Fibroblast of the aortic adventitia (primary cell): ENCODE results near the gene NUDT9. TPM values are rescaled to one million over a fixed set of nuclear protein-coding genes. Genes with fewer than 3 reads are reported as not detected.
"Not testable (repeated sequence)": the region's sequence is repeated elsewhere in the genome, so short reads cannot be mapped to it uniquely, and the experiment has no call there.

Experiments used
- DNase-seq: peaks from one replicate; pipeline ENCODE4 v3.0.0-alpha.2; 2010; ENCODE audit warnings: low read depth
- H3K4me3 ChIP-seq: 2 replicates; pipeline ENCODE4 v1.5.1; 2011; ENCODE audit warnings: low read depth, mild to moderate bottlenecking, control low read depth, low read length, moderate library complexity
- total RNA-seq: library from RNA; depleted of rRNA; stranded (reverse); fragments of >200 nt; gene quantifications from 2 replicates; pipeline ENCODE4 v1.2.3, GENCODE V29; 2012; ENCODE audit warnings: low replicate concordance
- TF ChIP-seq, protein P1 (sequence below): IDR thresholded peaks from 2 replicates; pipeline ENCODE4 v1.5.1; 2011; ENCODE audit warnings: mild to moderate bottlenecking, low read length, control low read depth, inconsistent platforms; ENCODE audit not compliant: insufficient read depth

The NUDT9 gene
- total RNA-seq, 1 donor: 15.5 TPM

DNA sequence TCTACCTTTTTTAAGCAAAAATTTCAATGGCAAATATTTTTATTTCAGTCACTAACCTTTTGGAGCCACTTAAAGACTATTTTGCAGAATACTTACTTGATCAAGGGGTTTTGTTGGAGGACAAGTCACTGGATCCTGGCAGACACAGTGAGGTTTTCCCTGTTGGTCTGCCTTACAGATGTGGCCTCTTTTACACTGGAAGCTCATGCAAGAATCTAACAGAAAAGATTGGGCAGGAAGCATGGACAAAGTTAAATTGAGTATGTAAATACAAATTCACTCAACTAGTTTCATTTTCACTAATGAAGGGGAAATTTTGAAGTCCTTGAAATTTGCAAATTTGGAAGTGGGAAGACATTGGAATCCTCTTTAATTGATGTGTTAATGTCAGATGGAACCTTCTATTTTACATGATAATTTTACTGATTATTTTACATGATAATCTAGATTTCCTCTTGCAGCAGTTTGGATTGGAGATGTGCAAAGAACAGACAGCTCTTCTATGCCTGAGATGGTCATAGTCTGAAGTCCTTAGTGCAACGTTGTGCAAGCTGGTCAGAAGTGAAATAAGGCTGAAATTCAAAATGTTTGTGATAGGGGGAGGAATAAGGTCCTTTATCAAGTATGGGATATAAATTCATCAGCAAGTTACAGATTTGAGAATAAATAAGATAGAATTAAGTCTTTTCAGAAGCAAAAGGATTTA is 68.4 kb downstream of the NUDT9 start:
- TF ChIP-seq, protein P1, sequence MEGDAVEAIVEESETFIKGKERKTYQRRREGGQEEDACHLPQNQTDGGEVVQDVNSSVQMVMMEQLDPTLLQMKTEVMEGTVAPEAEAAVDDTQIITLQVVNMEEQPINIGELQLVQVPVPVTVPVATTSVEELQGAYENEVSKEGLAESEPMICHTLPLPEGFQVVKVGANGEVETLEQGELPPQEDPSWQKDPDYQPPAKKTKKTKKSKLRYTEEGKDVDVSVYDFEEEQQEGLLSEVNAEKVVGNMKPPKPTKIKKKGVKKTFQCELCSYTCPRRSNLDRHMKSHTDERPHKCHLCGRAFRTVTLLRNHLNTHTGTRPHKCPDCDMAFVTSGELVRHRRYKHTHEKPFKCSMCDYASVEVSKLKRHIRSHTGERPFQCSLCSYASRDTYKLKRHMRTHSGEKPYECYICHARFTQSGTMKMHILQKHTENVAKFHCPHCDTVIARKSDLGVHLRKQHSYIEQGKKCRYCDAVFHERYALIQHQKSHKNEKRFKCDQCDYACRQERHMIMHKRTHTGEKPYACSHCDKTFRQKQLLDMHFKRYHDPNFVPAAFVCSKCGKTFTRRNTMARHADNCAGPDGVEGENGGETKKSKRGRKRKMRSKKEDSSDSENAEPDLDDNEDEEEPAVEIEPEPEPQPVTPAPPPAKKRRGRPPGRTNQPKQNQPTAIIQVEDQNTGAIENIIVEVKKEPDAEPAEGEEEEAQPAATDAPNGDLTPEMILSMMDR: no peak
- H3K4me3 ChIP-seq: no peak overlapping the region
- no peak for DNase-seq

DNA sequence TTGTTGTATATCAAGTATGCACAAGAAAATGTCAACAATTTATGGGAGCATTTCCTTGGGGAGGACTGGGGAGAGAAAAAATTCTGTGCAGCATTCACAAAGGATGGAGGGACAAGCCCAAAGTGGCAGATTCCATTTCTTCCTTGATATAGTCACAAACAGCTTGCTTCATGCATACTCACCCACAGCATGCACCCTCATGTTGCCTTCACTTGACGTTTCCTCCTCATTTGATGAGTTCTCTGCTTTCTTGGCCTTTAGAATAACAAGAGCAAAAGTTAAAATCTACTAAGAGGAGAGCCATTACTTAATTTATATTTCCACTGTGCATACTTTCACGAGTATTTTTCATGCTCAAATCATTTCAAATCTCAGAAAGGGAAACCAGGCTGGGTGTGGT is 69.1 kb downstream of the NUDT9 start:
- TF ChIP-seq, protein P1: no peak
- no peak overlapping the region for H3K4me3 ChIP-seq
- no peak for DNase-seq

DNA sequence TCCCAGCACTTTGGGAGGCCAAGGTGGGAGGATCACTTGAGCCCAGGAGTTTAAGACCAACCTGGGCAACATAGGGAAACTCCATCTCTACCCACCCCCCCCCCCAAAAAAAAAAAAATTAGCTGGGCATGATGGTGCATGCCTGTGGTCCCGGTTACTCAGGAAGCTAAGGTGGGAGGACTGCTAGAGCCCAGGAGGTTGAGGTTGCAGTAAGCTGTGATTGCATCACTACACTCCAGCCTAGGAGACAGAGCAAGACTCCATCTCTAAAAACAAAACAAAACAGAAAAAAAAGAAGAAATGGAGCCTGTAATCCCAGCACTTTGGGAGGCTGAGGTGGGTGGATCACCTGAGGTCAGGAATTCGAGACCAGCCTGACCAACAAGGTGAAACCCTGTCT is 69.5 kb downstream of the NUDT9 start:
- H3K4me3 ChIP-seq, DNase-seq: not testable (repeated sequence)

DNA sequence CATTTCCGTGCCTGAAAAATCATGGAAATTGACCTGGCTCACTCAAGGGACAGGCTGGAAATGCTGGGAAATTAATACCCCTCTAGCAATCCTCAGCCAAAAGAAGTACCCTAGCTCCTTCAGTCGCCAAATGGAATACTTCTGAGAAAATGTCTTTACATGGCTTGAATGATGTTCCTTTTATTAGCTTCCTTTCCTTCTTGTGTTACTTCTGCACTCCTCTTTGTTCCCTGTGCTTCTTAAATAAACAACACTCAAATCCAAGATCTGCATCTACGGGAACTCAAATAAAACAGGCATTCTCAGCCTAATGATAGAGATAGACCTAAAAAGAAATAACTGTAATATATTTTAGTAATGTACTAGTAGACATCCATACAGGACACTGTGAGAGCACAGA is 70.7 kb downstream of the NUDT9 start:
- no peak for DNase-seq

DNA sequence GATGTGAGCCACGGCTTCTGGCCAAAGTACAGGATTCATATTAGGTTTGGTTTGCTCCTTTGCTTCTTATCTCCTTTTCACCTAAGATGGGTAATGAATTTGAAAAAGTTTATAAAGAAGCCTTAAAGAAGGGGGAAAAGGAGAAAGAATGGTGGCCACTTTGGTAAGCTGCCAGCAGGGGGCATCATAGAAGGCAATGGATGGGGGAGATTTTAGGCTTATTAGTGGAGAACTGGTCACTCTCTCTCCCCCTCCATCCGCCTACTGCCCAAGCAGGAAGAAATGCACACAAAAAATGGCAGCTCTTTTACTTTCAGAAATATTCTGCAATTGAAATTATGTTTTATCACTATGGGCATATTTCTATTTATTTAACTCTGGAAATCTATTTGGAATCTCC is 74.8 kb downstream of the NUDT9 start:
- TF ChIP-seq, protein P1: peak; percentile 26
- no peak for DNase-seq
- no peak overlapping the region for H3K4me3 ChIP-seq

More for the DNA sequence above, 70.7 kb downstream of the NUDT9 start:
- TF ChIP-seq, protein P1: no peak
- H3K4me3 ChIP-seq: no peak overlapping the region

DNA sequence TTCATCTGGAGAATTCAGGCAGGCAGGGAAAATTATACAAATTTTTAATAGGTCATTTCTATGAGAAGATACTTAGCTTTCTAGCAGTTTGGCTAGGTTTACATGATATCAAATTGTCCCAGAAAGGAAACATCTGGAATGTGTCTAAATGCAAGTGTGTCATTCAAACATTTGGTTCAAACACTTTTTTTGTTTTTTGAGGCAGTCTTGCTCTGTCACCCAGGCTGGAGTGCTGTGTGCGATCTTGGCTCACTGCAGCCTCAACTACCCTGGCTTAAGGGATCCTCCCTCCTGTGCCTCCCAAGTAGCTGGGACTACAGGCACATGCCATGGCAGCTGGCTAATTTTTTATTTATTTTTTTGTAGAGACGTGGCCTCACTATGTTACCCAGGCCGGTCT is 75.2 kb downstream of the NUDT9 start:
- TF ChIP-seq, protein P1: no peak
- H3K4me3 ChIP-seq: no peak overlapping the region
- DNase-seq: no peak

DNA sequence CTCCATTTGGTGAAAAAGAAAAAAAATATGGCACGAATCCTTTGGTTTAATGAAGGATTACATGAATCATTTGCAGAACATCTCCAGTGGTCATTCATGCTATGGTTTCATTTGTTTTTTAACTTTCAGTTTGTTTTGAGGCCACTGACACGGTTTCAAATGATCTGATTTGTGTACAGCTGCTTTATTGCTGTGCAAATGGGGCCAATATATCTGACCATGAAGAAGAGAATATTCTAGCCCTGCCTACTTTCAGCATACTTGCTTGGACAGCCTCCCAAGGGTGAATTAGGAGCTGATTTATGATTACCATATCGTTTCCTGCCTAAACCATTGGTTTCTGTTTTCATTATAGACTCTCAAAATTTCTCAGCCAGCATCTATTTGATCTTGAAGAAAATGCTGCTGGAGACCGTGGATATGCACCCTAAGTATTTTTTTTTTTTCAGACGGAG is 76.1 kb downstream of the NUDT9 start:
- peak; percentile 52 for DNase-seq
- peak overlapping the region; percentile 11 for H3K4me3 ChIP-seq
- TF ChIP-seq, protein P1: no peak
